ENCODE measurements around the gene FMNL3.

- TF ChIP-seq CTCF (conservative IDR thresholded peaks at IDR 0.05; ENCODE audit: low read depth in 2 of 2) (no peak), REST (IDR thresholded peaks at IDR 0.05; ENCODE audit: unreplicated experiment) (no peak), EZH2phosphoT487 (IDR thresholded peaks at IDR 0.05; ENCODE audit: unreplicated experiment) (no peak), EZH2 (IDR thresholded peaks at IDR 0.05; ENCODE audit: low read depth, unreplicated experiment) (no peak), NANOG (IDR thresholded peaks at IDR 0.05; ENCODE audit: borderline replicate concordance) (no peak), ETS1 (IDR thresholded peaks at IDR 0.05) (no peak)
These were observed 22.8 kb downstream of the FMNL3 start for GRCh38 chr12:49684310-49684854.
